NCI-H2107 (cell line): ENCODE measurements around the gene CEP104.
"Not testable (repeated sequence)": the region's sequence is repeated elsewhere in the genome, so short reads cannot be mapped to it uniquely, and the experiment has no call there.

Experiments
- DNase-seq: peaks from one replicate; lab custom pipeline; 2025; lab: John Stamatoyannopoulos, UW

The CEP104 gene

GRCh38 chr1:3825356-3825755 lies 31.7 kb downstream of the CEP104 start:
- DNase-seq: no peak

GRCh38 chr1:3824650-3825049 lies 32.4 kb downstream of the CEP104 start:
- DNase-seq: no peak

DNA sequence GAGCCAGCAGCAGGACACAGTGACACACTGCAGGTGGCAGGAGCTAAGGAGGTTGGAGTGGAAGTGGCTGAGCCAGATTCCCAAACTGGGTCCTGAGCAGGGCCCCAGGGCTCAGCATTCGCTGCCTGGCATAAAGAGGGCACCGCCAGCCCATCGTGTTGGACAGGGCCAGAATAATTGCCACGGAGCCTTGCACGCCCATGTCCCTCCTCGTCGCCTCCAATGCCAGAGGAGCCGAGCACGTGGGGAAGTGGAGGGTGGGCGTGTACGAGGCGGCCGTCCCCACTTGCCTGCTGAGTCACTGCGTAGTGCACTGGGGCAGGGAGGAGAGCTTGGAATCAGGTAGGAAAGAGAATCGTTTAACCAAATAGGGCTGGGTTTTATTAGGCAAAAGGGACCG lies 34.6 kb downstream of the CEP104 start:
- no peak for DNase-seq

DNA sequence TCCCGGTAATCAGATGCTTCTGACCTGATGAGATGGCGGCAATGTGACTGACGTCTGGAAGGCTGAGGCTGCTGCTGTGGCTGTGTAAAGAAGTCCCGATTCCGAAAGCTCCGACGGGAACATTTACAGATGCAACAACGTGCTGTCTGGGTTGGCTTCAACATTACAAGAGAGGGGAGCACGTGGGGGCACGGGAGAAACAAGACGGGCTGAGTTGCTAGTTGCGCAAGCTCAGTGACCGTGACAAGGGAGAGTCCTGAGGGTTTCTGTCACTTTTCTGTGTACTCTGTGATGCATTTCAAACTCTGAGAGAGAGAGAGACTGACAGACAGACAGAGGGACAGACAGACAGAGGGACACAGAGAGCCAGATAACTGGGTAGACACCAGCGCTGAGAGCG lies 35.1 kb downstream of the CEP104 start:
- DNase-seq: no peak

GRCh38 chr1:3821447-3821846 lies 35.6 kb downstream of the CEP104 start:
- no peak for DNase-seq

DNA sequence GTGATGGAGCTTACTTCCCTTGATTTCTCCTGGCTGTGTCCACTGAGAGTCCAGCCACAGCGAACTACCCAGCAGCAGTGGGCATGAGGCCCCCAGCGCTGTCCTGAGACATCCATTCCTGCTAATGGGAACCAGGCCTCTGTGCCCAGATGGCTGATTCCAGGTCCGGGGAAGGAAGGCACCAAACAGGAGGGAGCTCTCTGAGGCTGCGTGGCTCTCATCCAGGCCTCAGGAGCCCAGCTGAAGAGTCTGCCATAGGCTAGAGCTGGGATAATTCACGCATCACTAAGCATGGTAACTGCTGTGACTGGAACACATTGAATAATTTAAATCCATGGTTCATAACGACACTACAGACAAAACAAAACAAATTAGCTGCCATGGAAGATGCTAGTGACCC lies 36.0 kb downstream of the CEP104 start:
- no peak for DNase-seq

- no peak for DNase-seq
Observed at GRCh38 chr1:3820316-3820715, 36.7 kb downstream of the CEP104 start.

DNA sequence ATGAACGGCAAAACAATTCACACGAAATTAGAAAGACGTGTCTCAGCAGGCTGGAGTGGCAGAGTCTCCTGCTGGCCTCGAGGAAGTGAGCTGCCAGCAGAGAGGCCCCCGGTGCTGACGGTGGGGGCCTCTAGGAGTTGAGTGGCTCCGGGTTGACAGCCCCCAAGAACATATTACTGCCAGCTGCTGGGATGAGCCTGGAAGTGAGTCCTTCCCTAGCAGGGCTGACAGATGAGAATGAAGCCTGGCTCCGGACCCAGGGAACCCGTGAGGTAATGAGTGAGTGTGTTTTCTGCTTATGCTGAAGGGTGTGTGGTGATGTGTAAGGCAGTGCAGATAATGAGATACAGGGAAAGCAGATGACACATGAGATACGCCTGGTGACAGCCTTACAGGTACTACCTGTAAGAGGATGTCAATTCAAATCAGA lies 37.2 kb downstream of the CEP104 start:
- DNase-seq: no peak

DNA sequence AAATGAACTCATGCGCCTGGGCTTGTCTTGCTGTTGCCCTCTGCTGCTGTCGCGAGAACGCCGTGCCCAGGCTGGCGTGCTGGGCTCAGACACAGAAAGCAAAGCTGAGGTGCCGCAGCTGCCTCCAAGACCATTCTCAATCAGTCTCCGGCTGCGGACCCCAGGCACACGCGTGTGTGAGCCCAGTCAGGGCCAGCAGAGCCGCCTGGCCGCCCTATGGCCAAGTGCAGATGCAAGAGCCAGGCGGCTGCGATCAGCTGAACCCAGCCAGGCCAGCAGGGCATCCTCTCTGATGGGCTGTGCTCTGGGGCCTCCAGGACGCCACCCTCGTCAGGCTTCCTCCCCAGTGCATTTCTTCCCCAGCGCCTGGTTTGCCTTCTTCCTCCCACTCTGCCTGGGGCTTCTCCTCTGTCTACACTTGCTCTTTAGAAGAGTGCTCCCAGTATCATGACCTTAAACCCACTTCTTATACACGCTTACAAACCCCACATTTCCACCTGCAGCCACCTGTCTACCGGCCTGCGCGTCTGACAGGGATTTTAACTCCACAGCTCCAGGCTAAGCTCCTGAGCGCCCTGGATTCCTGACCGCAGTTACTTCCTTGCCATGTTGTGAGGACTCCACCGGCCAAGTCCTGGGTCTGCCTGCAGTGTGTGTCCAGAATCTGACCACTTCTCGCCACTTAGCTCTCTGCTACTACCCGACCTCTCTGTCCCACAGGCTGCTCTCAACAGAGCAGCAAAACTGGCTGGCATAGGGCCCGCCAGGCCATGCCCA lies 39.0 kb downstream of the CEP104 start:
- DNase-seq: no peak

- no peak for DNase-seq
Observed at GRCh38 chr1:3817138-3817740, 39.8 kb downstream of the CEP104 start.

DNA sequence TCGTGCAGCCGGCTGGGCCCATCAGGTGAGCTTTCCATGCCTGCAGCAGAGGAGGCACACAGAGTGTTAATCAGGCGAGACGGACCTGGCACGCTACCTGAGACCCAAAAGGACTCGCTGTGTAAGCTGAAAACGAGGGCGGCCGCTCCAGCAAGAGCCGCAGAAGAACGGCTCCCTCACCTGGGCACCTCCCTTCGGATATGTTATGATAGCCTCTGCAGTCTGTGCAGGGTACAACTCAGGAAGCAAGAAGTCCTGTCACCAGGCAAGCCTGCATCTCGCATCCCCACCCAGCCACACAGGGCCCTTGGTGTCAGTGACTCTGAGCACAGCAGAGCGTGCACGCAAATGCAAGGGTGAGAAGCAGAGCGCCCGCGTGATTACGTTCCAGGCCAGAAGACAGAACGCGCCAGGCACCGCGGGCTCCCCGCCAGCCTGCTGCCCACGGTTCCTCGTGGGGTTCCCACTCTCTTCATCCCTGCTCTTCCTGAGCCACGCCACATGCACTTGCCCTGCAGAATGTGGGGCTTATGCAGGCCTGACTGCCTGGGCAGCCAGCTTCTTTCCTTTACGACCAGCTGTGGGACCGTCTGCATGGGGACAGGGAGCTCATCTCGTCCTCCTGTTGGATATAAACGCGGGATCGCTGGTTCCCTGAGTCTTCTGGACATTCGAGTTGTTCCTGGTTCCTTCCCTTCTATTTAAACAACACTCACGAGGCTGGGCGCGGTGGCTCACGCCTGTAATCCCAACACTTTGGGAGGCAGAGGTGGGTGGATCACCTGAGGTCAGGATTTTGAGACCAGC lies 40.5 kb downstream of the CEP104 start:
- no peak for DNase-seq

- no peak for DNase-seq
Observed at GRCh38 chr1:3814771-3815561, 42.0 kb downstream of the CEP104 start.

GRCh38 chr1:3814065-3814464 lies 42.9 kb downstream of the CEP104 start:
- no peak for DNase-seq

DNA sequence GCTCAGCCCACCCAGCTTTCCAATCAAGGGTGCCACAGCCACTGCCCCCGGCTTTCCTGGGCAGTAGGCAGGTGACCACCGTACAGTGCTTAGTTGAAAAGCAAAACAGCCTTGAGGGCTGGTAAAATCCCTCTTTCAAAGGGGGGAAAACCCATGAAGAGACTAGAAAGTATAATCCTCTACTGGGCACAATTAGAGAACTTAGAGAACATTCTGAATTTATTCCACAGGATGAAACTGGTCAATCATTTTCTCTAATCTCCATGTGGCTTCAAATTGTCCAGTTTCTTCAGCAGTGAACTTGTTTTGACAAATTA lies 45.5 kb downstream of the CEP104 start:
- no peak for DNase-seq

- not testable (repeated sequence) for DNase-seq
Observed at GRCh38 chr1:3810149-3810761, 46.8 kb downstream of the CEP104 start.

DNA sequence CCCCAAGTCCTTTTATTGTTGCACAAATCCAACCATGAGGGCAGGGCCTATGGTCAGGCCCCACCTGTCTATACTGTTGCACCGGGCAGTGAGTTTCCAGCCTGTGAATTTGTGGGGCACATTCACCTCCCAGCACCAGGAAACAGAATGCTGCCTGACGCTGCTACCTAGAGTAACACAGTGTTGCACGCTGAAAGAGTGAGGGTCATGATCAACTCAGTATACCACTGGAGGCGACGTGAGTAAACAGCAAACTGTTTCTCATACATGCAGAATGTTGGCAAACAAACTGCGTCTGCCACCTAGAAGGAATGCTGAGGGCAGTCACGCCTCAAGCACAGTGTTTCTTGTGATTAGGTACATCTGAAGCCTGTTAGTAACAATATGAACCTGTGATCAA lies 47.3 kb downstream of the CEP104 start:
- DNase-seq: no peak

DNA sequence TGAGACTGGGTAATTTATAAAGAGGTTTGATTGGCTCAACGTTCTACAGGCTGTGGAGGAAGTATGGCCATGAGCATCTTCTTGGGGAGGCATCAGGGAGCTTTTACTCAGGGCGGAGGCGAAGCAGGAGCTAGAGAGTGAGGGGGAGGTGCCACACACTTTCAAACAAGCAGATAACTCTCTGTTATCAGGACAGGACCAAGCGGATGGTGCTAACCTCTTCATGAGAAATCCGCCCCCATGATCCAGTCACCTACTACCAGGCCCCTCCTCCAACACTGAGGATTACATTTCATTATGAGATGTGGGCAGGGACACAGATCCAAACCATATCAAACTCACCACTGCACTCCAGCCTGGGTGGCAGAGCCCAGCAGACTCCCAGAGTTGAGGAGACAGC lies 49.2 kb downstream of the CEP104 start:
- DNase-seq: no peak

DNA sequence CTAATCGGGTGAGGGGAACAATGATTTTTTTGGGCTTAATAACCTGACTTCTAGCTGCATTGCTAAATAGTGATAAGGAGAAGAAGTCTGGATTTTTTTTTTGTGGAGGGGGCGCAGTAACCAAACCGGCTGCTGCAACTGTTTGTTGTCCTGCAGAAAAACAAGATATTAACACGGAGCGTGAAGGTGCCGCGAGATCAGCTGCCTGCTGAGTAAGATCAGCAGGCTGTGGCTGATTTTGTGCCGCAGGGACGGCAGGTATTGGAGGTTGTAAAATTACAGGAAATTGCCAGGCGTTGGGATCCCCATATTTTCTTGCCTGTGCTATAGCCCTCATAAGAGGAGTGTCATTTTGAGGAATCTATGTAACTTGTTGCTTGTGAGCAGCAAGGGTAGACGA lies 52.0 kb downstream of the CEP104 start:
- DNase-seq: no peak

DNA sequence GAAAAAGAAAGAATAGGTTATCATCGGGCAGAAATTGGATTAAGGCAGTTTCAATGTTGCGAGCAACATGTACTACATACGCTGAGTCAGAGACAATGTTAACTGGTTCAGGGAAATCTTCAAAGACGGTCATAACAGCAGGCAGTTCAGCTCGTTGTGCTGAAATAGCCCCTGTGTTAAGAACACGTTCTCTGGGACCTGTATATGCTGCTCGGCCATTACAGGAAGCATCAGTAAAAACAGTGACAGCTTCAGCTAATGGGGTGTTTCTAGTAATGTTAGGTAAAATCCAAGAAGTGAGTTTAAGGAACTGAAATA lies 52.4 kb downstream of the CEP104 start:
- not testable (repeated sequence) for DNase-seq

DNA sequence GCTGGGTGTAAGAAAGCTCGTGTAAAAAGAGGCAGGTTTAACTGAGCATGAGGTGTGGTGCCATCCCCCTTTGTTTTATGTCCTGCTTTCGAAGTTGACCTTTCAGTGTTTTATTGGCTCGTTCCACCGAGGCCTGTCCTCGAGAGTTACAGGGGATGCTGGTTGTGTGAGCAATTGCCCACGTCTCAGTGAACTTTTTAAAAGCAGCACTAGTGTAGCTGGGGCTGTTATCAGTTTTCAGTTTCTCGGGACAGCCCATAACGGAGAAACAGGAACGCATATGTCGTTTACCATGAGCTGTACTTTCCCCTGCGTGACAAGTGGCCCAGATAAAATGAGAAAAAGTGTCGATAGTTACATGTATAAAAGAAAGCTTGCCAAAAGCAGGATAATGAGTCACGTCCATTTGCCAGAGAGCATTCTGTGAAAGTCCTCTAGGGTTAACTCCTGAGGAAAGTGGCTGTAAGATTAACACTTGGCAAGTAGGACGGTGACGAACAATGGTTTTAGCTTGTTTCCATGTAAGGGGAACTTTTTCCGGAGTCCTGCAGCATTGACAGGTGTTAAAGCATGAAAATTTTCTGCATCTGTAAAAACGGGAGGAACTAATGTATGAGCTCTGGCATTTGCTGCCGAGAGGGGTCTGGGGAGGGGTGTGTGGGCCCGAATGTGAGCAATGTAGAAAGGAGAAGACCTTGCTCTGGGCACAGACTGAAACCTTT lies 52.9 kb downstream of the CEP104 start:
- DNase-seq: no peak

DNA sequence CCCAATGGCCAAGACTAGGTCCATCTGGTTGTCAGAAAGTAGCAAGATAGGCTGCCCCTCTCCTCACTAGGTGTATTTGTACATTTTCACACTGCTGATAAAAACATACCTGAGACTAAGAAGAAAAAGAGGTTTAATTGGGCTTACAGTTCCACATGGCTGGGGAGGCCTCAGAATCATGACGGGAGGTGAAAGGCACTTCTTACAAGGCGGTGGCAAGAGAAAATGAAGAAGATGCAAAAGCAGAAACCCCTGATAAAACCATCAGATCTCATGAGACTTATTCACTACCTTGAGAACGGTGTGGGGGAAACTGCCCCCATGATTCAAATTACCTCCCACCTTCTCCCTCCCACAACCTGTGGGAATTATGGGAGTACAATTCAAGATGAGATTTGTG lies 56.2 kb downstream of the CEP104 start:
- DNase-seq: not testable (repeated sequence)
